Hepatocyte (in vitro differentiated cells): ENCODE data around the gene FILIP1. TPM values are rescaled to one million over a fixed set of nuclear protein-coding genes. Genes with fewer than 3 reads are reported as not detected.

Source experiments
- DNase-seq: peaks from one replicate; pipeline ENCODE4 v3.0.0-alpha.2; 2016; ENCODE audit warnings: low spot score
- H2AFZ ChIP-seq: fragments of 200-600 bp; sonication (generic); 2 replicates; pipeline ENCODE4 v1.6.0; 2016; ENCODE audit warnings: antibody characterized with exemption, mild to moderate bottlenecking
- H3K27ac ChIP-seq: fragments of 200-600 bp; sonication (generic); 2 replicates; pipeline ENCODE4 v1.5.1; 2016; ENCODE audit warnings: mild to moderate bottlenecking
- H3K27me3 ChIP-seq: fragments of 200-600 bp; sonication (generic); 2 replicates; pipeline ENCODE4 v1.6.1; 2016
- H3K36me3 ChIP-seq: fragments of 200-600 bp; sonication (generic); replicated peaks from 2 replicates; pipeline ENCODE4 v1.5.1; 2016; ENCODE audit warnings: low read depth; ENCODE audit not compliant: insufficient read depth
- H3K4me1 ChIP-seq: fragments of 200-600 bp; sonication (generic); 2 replicates; pipeline ENCODE4 v1.5.1; 2016; ENCODE audit warnings: mild to moderate bottlenecking, moderate library complexity; ENCODE audit not compliant: insufficient read depth
- H3K4me2 ChIP-seq: fragments of 200-600 bp; sonication (generic); 2 replicates; pipeline ENCODE4 v1.6.0; 2016
- H3K4me3 ChIP-seq: fragments of 200-600 bp; sonication (generic); 2 replicates; pipeline ENCODE4 v1.5.1; 2016; ENCODE audit warnings: mild to moderate bottlenecking
- H3K79me2 ChIP-seq: fragments of 200-600 bp; sonication (generic); 2 replicates; pipeline ENCODE4 v1.6.0; 2017; ENCODE audit warnings: mild to moderate bottlenecking
- H3K9me2 ChIP-seq: fragments of 200-600 bp; sonication (generic); replicated peaks from 2 replicates; pipeline ENCODE4 v1.6.0; 2017; ENCODE audit warnings: mild to moderate bottlenecking; ENCODE audit not compliant: insufficient read depth
- H3K9me3 ChIP-seq: fragments of 200-600 bp; sonication (generic); 2 replicates; pipeline ENCODE4 v1.5.1; 2016; ENCODE audit warnings: low read depth, mild to moderate bottlenecking
- H4K20me1 ChIP-seq: fragments of 200-600 bp; sonication (generic); 2 replicates; pipeline ENCODE4 v1.6.0; 2016; ENCODE audit warnings: mild to moderate bottlenecking; ENCODE audit not compliant: insufficient read depth, poor library complexity, severe bottlenecking
- CTCF ChIP-seq: fragments of 200-600 bp; sonication (generic); IDR thresholded peaks from 2 replicates; pipeline ENCODE4 v1.5.1; 2016; ENCODE audit warnings: antibody characterized with exemption, mild to moderate bottlenecking; ENCODE audit not compliant: poor library complexity
- EZH2 ChIP-seq: fragments of 200-600 bp; sonication (generic); IDR thresholded peaks from 2 replicates; pipeline ENCODE4 v1.6.1; 2016; ENCODE audit warnings: antibody characterized with exemption, mild to moderate bottlenecking, borderline replicate concordance
- EZH2phosphoT487 ChIP-seq: fragments of 200-600 bp; sonication (generic); IDR thresholded peaks from one replicate; pipeline ENCODE4 v1.6.1; 2018; ENCODE audit warnings: antibody characterized with exemption, mild to moderate bottlenecking, low read depth, moderate library complexity; ENCODE audit not compliant: unreplicated experiment, severe bottlenecking
- WGBS: methylation state at CpG from one replicate; pipeline ENCODE4 v1.1.6; 2016; ENCODE audit warnings: low lambda C conversion rate; ENCODE audit errors: missing lambda C conversion rate; 5-methylcytosine and 5-hydroxymethylcytosine counted together
- polyA plus RNA-seq: library from polyadenylated mRNA; unstranded; fragments of >200 nt; fragmentation: Nextera tagmentation; extraction: Ambion mirVana; gene quantifications from 2 replicates; pipeline ENCODE4 v1.2.1, GENCODE V29; 2016
- total RNA-seq: library from RNA; depleted of rRNA; stranded (reverse); fragments of >200 nt; gene quantifications from 2 replicates; pipeline ENCODE4 v1.2.3, GENCODE V29; 2014

Gene FILIP1
- total and polyA plus RNA-seq, 2 experiments from 2014 or later = 4.1 to 6.0 TPM

- TF ChIP-seq CTCF = peak; percentile 82
- TF ChIP-seq EZH2phosphoT487 = no peak
- peaks cover 8% of the 10 kb centered on the region for H3K4me1 ChIP-seq
- no peak overlapping the region for H2AFZ ChIP-seq
- no peak overlapping the region for H3K27ac ChIP-seq
- DNase-seq = peak; percentile 84
- H3K9me2 ChIP-seq = no peaks in the 10 kb centered on the region
- no peaks in the 10 kb centered on the region for H4K20me1 ChIP-seq
- no peaks in the 10 kb centered on the region for H3K36me3 ChIP-seq
- H3K79me2 ChIP-seq = no peaks in the 10 kb centered on the region
- H3K27me3 ChIP-seq = no peaks in the 10 kb centered on the region
- 15% methylated on average over 4 of the region's 4 CpGs for WGBS
- no peaks in the 10 kb centered on the region for H3K9me3 ChIP-seq
- no peak overlapping the region for H3K4me2 ChIP-seq
- no peak overlapping the region for H3K4me3 ChIP-seq
Measured at GRCh38 chr6:75526502-75527127, 33.0 kb upstream of the FILIP1 start.

- Histone ChIP-seq H2AFZ (no peak overlapping the region), H3K79me2 (no peaks in the 10 kb centered on the region), H3K9me2 (no peaks in the 10 kb centered on the region), H4K20me1 (no peaks in the 10 kb centered on the region), H3K9me3 (no peaks in the 10 kb centered on the region), H3K4me1 (no peaks in the 10 kb centered on the region), H3K4me2 (no peak overlapping the region), H3K27me3 (no peaks in the 10 kb centered on the region), H3K27ac (no peak overlapping the region), H3K4me3 (no peak overlapping the region), H3K36me3 (no peaks in the 10 kb centered on the region)
- DNase-seq = no peak
- WGBS = 93% methylated on average over 3 of the region's 3 CpGs
- no peak for TF ChIP-seq CTCF
- TF ChIP-seq EZH2phosphoT487 = no peak
- no peak for TF ChIP-seq EZH2
Measured at GRCh38 chr6:75525682-75526081, 32.1 kb upstream of the FILIP1 start.

GRCh38 chr6:75524322-75524972, 30.8 kb upstream of the FILIP1 start:
- 4% methylated on average over 9 of the region's 9 CpGs for WGBS

More at GRCh38 chr6:75524322-75524972, 30.8 kb upstream of the FILIP1 start:
- DNase-seq = peak; percentile 73
- Histone ChIP-seq H3K9me2 (no peaks in the 10 kb centered on the region), H4K20me1 (no peaks in the 10 kb centered on the region), H3K27ac (peak overlapping the region; percentile 0), H3K36me3 (no peaks in the 10 kb centered on the region), H3K9me3 (no peaks in the 10 kb centered on the region), H3K4me1 (no peaks in the 10 kb centered on the region), H3K4me3 (no peak overlapping the region), H3K79me2 (no peaks in the 10 kb centered on the region), H2AFZ (no peak overlapping the region), H3K4me2 (peak overlapping the region; percentile 66), H3K27me3 (no peaks in the 10 kb centered on the region)
- no peak for TF ChIP-seq EZH2
- no peak for TF ChIP-seq EZH2phosphoT487
- no peak for TF ChIP-seq CTCF
